ENCODE measurements around the gene DNAJC30. TPM values are rescaled to one million over a fixed set of nuclear protein-coding genes. Genes with fewer than 3 reads are reported as not detected.
A peak's percentile ranks its signal among the peaks of the same experiment; 100 is the strongest.

The DNAJC30 gene
- total RNA-seq, 1 experiment from 2014 or later, result 5.5 TPM

- DNase-seq (ENCODE audit: low read depth), result no peak
Measured at GRCh38 chr7:73708961-73709549, 25.8 kb upstream of the DNAJC30 start.

GRCh38 chr7:73707045-73707631, 23.9 kb upstream of the DNAJC30 start:
- DNase-seq (ENCODE audit: low read depth), result no peak

GRCh38 chr7:73706126-73707044, 23.1 kb upstream of the DNAJC30 start:
- no peak for DNase-seq (ENCODE audit: low read depth)

GRCh38 chr7:73705551-73705920, 22.3 kb upstream of the DNAJC30 start:
- no peak for DNase-seq (ENCODE audit: low read depth)

- DNase-seq (ENCODE audit: low read depth), result no peak
Measured at GRCh38 chr7:73704640-73705550, 21.6 kb upstream of the DNAJC30 start.

DNA sequence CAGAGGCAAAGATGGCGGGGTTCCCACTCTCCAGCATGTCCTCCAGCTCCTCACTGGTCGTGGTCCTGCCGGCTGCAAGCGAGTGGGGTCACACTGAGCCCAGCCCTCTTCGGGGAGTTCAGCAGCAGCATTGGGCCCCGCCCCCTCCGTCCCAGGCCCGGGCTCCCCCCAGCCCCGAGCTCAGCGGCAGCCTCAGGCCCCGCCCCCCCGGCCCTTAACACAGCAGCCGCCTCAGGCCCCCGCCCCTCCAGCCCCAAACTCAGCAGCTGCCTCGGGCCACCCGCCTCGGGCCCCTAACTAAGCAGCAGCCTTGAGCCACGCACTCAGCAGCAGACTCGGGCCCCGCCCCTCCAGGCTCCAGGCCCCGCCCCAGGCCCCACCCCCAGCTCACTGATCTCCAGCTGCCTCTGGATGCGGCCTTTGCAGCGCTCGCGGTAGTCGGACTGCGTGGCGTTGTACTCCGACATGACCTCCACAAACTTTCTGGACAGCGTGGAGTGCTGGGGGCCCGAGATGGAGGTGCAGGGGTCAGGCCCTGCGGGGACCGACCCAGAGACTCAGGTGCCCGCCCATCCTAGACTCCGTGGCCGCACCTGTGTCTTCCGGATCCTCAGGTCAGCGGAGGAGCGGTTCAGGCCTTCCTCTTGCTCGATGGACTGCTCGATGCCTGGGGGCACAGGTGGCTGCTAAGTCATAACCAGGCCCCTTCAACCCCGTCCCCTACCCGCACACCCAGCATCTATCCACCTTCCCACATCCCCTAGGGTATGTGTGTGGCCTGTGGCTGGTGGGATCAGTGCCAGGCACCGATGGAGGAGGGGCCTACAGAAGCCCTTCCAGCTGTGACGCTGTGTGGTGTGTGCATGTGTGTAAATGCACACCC, 20.7 kb upstream of the DNAJC30 start:
- DNase-seq (ENCODE audit: low read depth), result no peak

DNA sequence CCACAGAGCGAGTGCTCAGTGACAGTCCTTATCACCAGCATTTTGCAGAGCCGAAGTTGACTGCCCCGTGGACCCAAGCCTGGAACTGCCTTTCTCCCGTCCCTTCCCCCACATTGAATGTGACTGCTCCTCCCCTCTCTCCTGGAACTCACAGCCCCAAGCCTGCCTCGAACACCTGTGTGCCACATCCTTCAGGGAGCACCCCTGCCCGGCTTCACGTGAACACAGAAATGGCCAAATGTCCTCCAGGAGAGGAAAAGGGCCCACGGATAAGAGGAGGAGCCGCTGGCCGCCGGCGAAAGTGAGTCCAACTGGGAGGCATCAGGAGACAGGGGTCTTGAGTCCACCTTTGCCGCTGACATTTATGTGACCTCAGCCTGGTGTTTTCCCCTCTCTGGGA, 20.0 kb upstream of the DNAJC30 start:
- DNase-seq (ENCODE audit: low read depth), result no peak

GRCh38 chr7:73702665-73703064, 19.4 kb upstream of the DNAJC30 start:
- no peak for DNase-seq (ENCODE audit: low read depth)

DNA sequence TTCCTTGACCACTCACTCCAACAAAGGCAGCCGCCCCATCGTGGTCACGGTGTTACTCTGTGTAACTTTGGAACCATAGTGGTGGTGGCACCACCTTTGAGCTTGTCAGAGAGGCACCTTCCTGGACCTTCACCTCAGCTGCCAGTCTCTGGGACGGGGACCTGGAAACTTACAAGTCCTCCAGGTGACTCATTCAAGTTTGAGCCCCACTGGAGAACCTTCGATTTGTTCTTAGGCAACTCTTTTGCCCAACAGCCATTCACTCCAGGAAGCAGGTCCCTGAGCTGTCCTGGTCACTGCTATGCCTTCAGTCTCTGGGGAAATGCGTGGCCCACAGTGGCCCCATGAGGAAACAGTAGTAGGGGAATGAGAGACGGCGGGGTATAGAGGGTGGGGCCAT, 19.0 kb upstream of the DNAJC30 start:
- no peak for DNase-seq (ENCODE audit: low read depth)

- peak; percentile 55 for DNase-seq (ENCODE audit: low read depth)
Measured at GRCh38 chr7:73701357-73701995, 18.2 kb upstream of the DNAJC30 start.

DNA sequence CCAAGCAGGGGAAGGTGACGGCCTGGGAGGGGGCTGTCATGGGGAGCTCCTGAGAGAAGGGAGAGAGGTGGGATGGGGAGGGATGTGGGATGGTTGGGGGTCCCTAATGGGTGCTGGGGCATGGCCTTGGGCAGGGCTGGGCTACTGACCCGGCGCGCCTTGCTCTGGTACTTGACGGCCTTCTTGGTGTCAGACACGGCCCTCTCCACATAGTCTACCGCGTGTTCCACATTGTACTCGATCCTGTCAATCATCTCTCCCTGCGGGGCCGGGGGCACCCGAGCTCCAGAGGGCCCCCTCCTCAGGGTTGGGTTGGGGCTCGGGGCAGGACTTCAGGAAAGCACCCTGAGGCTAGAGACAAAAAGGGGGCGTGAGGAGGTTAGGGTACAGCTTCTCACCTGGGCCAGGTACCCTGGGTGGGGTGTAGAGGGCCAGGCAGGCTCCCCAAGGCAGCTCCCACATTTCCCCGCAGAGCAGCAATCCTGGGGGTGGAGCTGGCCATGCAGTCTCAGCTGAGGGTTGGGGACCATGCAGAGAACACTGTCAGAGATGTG, 17.4 kb upstream of the DNAJC30 start:
- DNase-seq (ENCODE audit: low read depth), result no peak

- no peak for DNase-seq (ENCODE audit: low read depth)
Measured at GRCh38 chr7:73700069-73700423, 16.8 kb upstream of the DNAJC30 start.

- DNase-seq (ENCODE audit: low read depth), result no peak
Measured at GRCh38 chr7:73699370-73700068, 16.3 kb upstream of the DNAJC30 start.

GRCh38 chr7:73698410-73698809, 15.2 kb upstream of the DNAJC30 start:
- DNase-seq (ENCODE audit: low read depth), result no peak

- DNase-seq (ENCODE audit: low read depth), result no peak
Measured at GRCh38 chr7:73696372-73696771, 13.1 kb upstream of the DNAJC30 start.

DNA sequence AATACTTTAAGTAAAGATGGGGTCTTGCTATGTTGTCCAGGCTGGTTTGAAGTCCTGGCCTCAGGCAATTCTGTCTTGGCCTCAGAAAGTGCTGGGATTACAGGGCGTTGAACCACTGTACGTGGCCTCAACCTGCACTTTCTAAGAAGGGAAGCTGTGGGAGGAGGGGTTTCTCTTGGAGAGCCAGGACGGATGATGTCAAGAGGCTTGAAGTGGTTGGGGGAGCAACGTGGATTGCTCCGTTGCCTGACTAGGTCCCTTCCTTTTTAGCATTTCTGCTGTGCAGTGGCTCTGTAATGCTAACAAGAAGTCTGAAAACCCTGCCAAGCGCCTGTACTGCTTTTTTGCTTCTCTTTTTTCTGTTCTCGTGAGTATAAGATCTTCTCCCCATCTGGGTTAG, 7.4 kb upstream of the DNAJC30 start:
- no peak for DNase-seq (ENCODE audit: low read depth)

GRCh38 chr7:73688288-73688687, 5.0 kb upstream of the DNAJC30 start:
- no peak for DNase-seq (ENCODE audit: low read depth)

- DNase-seq (ENCODE audit: low read depth), result no peak
Measured at GRCh38 chr7:73685311-73685710, 2.1 kb upstream of the DNAJC30 start.

All from LHCN-M2 (cell line).